Mesangial cell (primary cell): ENCODE data around the gene ZBTB2. TPM values are rescaled to one million over a fixed set of nuclear protein-coding genes. Genes with fewer than 3 reads are reported as not detected.

Source experiments
- total RNA-seq: library from RNA; depleted of rRNA; stranded (reverse); fragments of >200 nt; gene quantifications from 2 replicates; pipeline ENCODE4 v1.2.3, GENCODE V29; 2015

Gene ZBTB2
- total RNA-seq: 8.6 and 14.0 TPM in 2 replicates

GRCh38 chr6:151391471-151392413 is at the start of gene ZBTB2:
TSS of gene ZBTB2 (minus strand) at chr6:151391559. CDS start at chr6:151373637, 17,922 bp downstream.

Other genes with a start within 250 kb of the ZBTB2 start
- 137 and 152 TPM in 2 replicates for gene AKAP12, start 151.6 kb downstream of the ZBTB2 start, total RNA-seq
- 26.1 and 30.4 TPM in 2 replicates for gene RMND1, start 60.6 kb upstream of the ZBTB2 start, total RNA-seq
- gene CCDC170, start 102.5 kb upstream of the ZBTB2 start, total RNA-seq: 0.33 and 0.76 TPM in 2 replicates